ENCODE results near the gene PDCD1LG2. TPM values are rescaled to one million over a fixed set of nuclear protein-coding genes. Genes with fewer than 3 reads are reported as not detected.

The PDCD1LG2 gene
- total RNA-seq, 1 experiment from 2014 or later: 0.47 TPM

DNA sequence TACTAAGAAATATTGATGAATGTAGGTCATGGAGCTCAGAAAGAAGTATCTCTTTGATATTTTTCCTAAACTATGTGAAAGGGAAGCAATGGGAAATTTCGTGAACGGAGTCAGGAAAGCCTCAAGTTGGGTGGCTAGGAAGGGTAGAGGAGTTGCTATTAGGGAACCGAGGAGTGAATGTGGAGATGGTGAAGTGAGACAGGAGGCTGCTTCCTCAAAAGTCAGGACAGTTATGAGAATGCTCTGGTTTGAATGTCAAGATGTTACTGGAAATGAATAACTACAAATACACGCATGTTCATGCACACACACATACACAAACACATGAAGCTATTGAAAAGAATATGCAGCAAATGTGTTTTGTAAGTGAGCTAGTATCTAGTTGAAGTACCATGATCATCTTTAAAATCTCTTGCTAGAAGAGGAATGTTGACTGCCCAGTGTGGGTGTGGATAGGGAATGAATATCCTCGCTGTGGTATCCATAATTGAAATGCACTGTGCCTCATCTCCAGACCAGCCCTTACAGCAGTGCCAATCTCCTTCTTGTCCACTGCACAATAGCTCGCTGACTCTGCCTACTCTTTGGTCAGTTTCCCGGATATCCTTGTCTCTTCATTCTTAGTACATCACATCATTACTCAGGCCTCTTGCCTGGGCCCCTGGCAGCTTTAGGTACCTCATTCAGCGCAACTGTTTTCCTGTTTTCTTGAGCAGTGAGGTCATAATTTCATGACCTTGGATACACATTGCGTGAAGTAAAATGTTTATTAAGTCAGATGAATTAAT lies 21.9 kb upstream of the PDCD1LG2 start:
- DNase-seq (ENCODE audit: low spot score): no peak

DNA sequence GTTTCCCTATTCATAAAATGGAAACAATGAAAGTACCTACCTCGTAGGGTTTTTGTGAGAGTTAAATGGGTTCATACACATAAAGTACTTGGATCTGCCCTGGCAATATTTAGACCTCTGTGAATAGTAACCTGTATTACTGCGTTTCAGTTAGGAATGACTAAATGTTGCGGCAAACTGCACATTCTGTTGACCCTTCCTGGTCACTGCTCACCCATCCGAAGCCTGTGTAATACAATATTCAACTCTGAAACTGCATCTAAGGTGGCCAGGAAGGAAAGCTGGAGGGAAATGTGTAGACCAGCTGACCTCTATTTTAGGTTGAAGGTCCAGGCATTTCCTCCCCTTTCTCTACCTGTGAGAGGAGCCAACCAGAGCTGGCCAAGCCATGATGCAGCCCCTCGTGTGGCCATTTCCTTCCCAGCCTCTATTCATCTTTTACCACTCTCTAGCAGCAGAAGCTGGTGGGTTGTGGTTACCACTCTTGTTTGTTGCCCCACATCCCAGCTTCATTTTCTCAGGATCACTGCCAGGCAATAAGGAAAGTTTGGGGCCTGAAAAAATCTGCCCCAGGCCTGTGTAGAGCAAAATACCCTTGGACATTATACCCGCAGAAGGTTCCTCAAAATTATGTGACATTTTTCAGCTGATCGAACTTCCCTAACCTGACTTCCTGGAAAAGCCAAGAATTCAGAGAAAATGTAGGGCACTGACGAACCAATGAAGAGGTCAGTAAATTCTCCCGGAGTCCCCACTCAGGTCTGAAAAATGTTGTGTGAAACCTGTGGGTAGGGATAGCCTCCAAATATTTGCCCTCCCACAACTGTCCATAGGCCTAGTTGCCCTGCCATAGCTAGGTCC lies 20.5 kb upstream of the PDCD1LG2 start:
- BruUV-seq (replicated peaks): no TSS peak
- Histone ChIP-seq H3K9me3 (ENCODE audit: low read depth, low read length, poor library complexity, severe bottlenecking) (no peaks in the 10 kb centered on the region), H3K27ac (ENCODE audit: low read depth, low read length, poor library complexity, severe bottlenecking) (no peak overlapping the region), H3K4me1 (ENCODE audit: insufficient read depth, low read length, poor library complexity, severe bottlenecking) (no peaks in the 10 kb centered on the region), H3K4me3 (ENCODE audit: low read depth, low read length, poor library complexity, severe bottlenecking) (no peak overlapping the region), H3K27me3 (replicated peaks; ENCODE audit: insufficient read depth, low read depth, low read length, poor library complexity) (no peaks in the 10 kb centered on the region), H3K36me3 (ENCODE audit: insufficient read depth, low read length, poor library complexity, severe bottlenecking) (no peaks in the 10 kb centered on the region)
- TF ChIP-seq, protein P1, sequence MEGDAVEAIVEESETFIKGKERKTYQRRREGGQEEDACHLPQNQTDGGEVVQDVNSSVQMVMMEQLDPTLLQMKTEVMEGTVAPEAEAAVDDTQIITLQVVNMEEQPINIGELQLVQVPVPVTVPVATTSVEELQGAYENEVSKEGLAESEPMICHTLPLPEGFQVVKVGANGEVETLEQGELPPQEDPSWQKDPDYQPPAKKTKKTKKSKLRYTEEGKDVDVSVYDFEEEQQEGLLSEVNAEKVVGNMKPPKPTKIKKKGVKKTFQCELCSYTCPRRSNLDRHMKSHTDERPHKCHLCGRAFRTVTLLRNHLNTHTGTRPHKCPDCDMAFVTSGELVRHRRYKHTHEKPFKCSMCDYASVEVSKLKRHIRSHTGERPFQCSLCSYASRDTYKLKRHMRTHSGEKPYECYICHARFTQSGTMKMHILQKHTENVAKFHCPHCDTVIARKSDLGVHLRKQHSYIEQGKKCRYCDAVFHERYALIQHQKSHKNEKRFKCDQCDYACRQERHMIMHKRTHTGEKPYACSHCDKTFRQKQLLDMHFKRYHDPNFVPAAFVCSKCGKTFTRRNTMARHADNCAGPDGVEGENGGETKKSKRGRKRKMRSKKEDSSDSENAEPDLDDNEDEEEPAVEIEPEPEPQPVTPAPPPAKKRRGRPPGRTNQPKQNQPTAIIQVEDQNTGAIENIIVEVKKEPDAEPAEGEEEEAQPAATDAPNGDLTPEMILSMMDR (conservative IDR thresholded peaks at IDR 0.05; ENCODE audit: low read depth, low read length): no peak
- no peak for TF ChIP-seq EZH2 (IDR thresholded peaks at IDR 0.05; ENCODE audit: borderline replicate concordance, low read depth, low read length, poor library complexity, severe bottlenecking)
- intact Hi-C loops (cut with micrococcal nuclease; ENCODE audit: unreplicated experiment): no loop called here
- ChIA-PET CTCF (no interaction called here), POLR2A (ENCODE audit: low non-redundant PET) (no interaction called here)
- no peak for DNase-seq (ENCODE audit: low spot score)

More for the DNA sequence above, 21.9 kb upstream of the PDCD1LG2 start:
- H3K36me3 ChIP-seq (ENCODE audit: insufficient read depth, low read length, poor library complexity, severe bottlenecking): no peaks in the 10 kb centered on the region
- ChIA-PET POLR2A (ENCODE audit: low non-redundant PET) (no interaction called here), CTCF (no interaction called here)
- no peaks in the 10 kb centered on the region for H3K4me1 ChIP-seq (ENCODE audit: insufficient read depth, low read length, poor library complexity, severe bottlenecking)
- H3K4me3 ChIP-seq (ENCODE audit: low read depth, low read length, poor library complexity, severe bottlenecking): no peak overlapping the region
- no peaks in the 10 kb centered on the region for H3K27me3 ChIP-seq (replicated peaks; ENCODE audit: insufficient read depth, low read depth, low read length, poor library complexity)
- H3K9me3 ChIP-seq (ENCODE audit: low read depth, low read length, poor library complexity, severe bottlenecking): no peaks in the 10 kb centered on the region
- no peak for TF ChIP-seq EZH2 (IDR thresholded peaks at IDR 0.05; ENCODE audit: borderline replicate concordance, low read depth, low read length, poor library complexity, severe bottlenecking)
- TF ChIP-seq, protein P1 (conservative IDR thresholded peaks at IDR 0.05; ENCODE audit: low read depth, low read length): no peak
- intact Hi-C loops (cut with micrococcal nuclease; ENCODE audit: unreplicated experiment): no loop called here
- no TSS peak for BruUV-seq (replicated peaks)
- H3K27ac ChIP-seq (ENCODE audit: low read depth, low read length, poor library complexity, severe bottlenecking): no peak overlapping the region

DNA sequence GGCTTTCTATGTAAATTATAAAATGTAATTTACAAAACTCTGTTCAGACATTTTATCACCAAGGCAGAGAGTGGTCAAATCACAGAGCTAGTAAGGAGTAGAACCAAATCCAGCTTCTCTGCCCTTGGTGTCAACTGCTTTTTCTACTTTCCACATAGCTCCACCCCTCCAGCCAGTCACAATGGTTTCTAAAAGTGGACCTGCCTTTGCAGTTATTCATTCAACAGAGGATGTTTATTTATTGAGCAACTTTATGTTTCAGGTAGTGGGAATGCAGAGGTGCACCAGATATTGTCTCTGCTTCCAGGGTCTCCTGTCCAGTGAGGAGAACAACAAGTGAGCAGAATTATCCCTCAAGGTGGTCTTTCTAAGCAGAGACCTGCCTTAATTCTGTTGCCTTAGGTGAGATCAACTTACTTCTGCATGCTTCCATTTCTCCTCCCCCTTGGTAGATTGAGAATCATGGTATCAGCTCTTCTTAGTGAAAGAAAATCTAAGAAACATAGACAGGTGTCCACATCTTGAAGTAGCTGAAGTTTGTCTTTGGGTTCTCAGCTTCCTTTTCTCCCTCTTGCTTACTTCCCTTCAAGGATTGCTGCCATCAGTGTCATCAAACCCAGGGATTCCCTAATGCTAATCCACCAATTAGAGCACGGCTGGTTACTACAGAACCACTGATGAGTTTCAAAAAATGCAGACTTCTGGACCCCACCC lies 17.2 kb upstream of the PDCD1LG2 start:
- CTCF ChIA-PET: no interaction called here
- TF ChIP-seq, protein P1 (conservative IDR thresholded peaks at IDR 0.05; ENCODE audit: low read depth, low read length): no peak
- TF ChIP-seq EZH2 (IDR thresholded peaks at IDR 0.05; ENCODE audit: borderline replicate concordance, low read depth, low read length, poor library complexity, severe bottlenecking): no peak
- no peaks in the 10 kb centered on the region for H3K4me1 ChIP-seq (ENCODE audit: insufficient read depth, low read length, poor library complexity, severe bottlenecking)
- H3K36me3 ChIP-seq (ENCODE audit: insufficient read depth, low read length, poor library complexity, severe bottlenecking): no peaks in the 10 kb centered on the region
- H3K4me3 ChIP-seq (ENCODE audit: low read depth, low read length, poor library complexity, severe bottlenecking): no peak overlapping the region
- POLR2A ChIA-PET (ENCODE audit: low non-redundant PET): no interaction called here
- no peaks in the 10 kb centered on the region for H3K27me3 ChIP-seq (replicated peaks; ENCODE audit: insufficient read depth, low read depth, low read length, poor library complexity)
- DNase-seq (ENCODE audit: low spot score): no peak
- no TSS peak for BruUV-seq (replicated peaks)
- no peaks in the 10 kb centered on the region for H3K9me3 ChIP-seq (ENCODE audit: low read depth, low read length, poor library complexity, severe bottlenecking)
- intact Hi-C loops (cut with micrococcal nuclease; ENCODE audit: unreplicated experiment): no loop called here
- H3K27ac ChIP-seq (ENCODE audit: low read depth, low read length, poor library complexity, severe bottlenecking): no peak overlapping the region
